SK-N-SH treated with all-trans-retinoic acid at 6 μM for 48 hours (cell line): ENCODE results near the gene CRYAA.

Experiments used
- ATAC-seq: fragments of 200-7000 bp; cut with Tn5 transposase; 3 replicates; pipeline ENCODE4 v1.9.1; 2020; ENCODE audit warnings: mild to moderate bottlenecking, moderate library complexity
- CSDC2 ChIP-seq: fragments of 250-450 bp; sonication (Bioruptor Pico); IDR thresholded peaks from 2 replicates; pipeline ENCODE4 v1.5.0; 2020; ENCODE audit warnings: mild to moderate bottlenecking, moderate library complexity
- GLIS3 ChIP-seq: fragments of 250-450 bp; sonication (Bioruptor Pico); IDR thresholded peaks from 2 replicates; pipeline ENCODE4 v1.5.0; 2020; ENCODE audit warnings: mild to moderate bottlenecking, moderate library complexity
- OSR1 ChIP-seq: fragments of 250-450 bp; sonication (Bioruptor Pico); IDR thresholded peaks from 2 replicates; pipeline ENCODE4 v1.8.0; 2022; ENCODE audit warnings: moderate library complexity, mild to moderate bottlenecking, inconsistent platforms
- RARB ChIP-seq: fragments of 250-450 bp; sonication (Bioruptor Pico); IDR thresholded peaks from 2 replicates; pipeline ENCODE4 v1.8.0; 2021; ENCODE audit warnings: mild to moderate bottlenecking, moderate library complexity
- TCF4 ChIP-seq: fragments of 250-450 bp; sonication (Bioruptor Pico); IDR thresholded peaks from 2 replicates; pipeline ENCODE4 v1.8.0; 2021; ENCODE audit warnings: mild to moderate bottlenecking, moderate library complexity, borderline replicate concordance
- ZC3H10 ChIP-seq: fragments of 250-450 bp; sonication (Bioruptor Pico); IDR thresholded peaks from 2 replicates; pipeline ENCODE4 v1.5.1; 2021; ENCODE audit warnings: mild to moderate bottlenecking, moderate library complexity
- ZFP3 ChIP-seq: fragments of 250-450 bp; sonication (Bioruptor Pico); IDR thresholded peaks from 2 replicates; pipeline ENCODE4 v1.5.0; 2020; ENCODE audit warnings: mild to moderate bottlenecking, moderate library complexity
- ZFP30 ChIP-seq: fragments of 450-650 bp; formaldehyde crosslinking; IDR thresholded peaks from 2 replicates; pipeline ENCODE4 v1.5.0; 2022; ENCODE audit warnings: mild to moderate bottlenecking, moderate library complexity
- ZNF70 ChIP-seq: fragments of 450-650 bp; formaldehyde crosslinking; IDR thresholded peaks from 2 replicates; pipeline ENCODE4 v1.5.0; 2020; ENCODE audit warnings: mild to moderate bottlenecking, moderate library complexity
- ZNF8 ChIP-seq: fragments of 450-650 bp; formaldehyde crosslinking; IDR thresholded peaks from 2 replicates; pipeline ENCODE4 v1.5.0; 2020; ENCODE audit warnings: mild to moderate bottlenecking, moderate library complexity
- TF ChIP-seq, protein P1 (sequence below): fragments of 250-450 bp; sonication (Bioruptor Pico); IDR thresholded peaks from 2 replicates; pipeline ENCODE4 v1.5.1; 2021; ENCODE audit warnings: mild to moderate bottlenecking, moderate library complexity
- TF ChIP-seq, protein P2 (sequence below): fragments of 250-450 bp; sonication (Bioruptor Pico); IDR thresholded peaks from 2 replicates; pipeline ENCODE4 v1.5.0; 2020; ENCODE audit warnings: mild to moderate bottlenecking, moderate library complexity
- TF ChIP-seq, protein P3 (sequence below): fragments of 250-450 bp; sonication (Bioruptor Pico); IDR thresholded peaks from 2 replicates; pipeline ENCODE4 v1.8.0; 2020; ENCODE audit warnings: mild to moderate bottlenecking, moderate library complexity, borderline replicate concordance
- TF ChIP-seq, protein P4 (sequence below): fragments of 250-450 bp; sonication (Bioruptor Pico); IDR thresholded peaks from 2 replicates; pipeline ENCODE4 v1.5.1; 2020; ENCODE audit warnings: low read depth, mild to moderate bottlenecking, moderate library complexity

Gene CRYAA

DNA sequence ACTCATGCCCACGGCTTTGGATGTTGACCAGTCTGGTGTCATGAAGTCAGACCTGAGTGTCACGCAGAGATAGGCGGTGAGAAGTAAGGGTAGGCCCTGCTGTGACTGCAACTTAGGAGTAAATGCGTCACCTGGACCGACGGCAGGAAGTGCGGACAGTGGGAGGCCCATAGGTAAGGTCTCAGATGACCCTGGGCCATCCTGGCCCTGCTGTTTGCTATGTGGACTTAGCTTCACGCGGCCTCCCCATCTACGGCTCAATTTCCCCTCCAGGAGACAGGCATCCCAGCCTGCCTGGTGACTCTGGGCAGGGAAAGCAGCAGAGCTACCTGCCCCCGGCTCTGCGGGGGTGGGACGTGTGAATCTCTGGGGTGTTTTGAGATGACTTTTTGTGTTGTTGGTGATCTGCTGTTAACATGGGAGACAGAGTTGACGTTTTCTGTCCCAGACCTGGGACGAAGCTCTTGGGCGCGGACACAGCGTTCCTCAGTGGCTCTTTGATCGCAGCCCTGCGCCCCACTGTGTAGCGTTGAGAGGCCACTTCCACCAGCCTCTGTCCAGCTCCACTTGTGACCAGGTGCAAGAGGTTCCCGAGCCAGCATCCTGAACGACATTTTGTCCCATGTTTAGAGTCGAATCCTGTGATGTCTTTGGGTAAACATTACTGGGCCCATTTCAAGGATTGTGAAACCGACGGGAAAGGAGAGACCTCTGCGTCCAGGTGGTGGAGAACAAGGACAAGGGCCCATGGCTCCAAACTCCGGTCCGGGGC lies 39.9 kb downstream of the CRYAA start:
- TF ChIP-seq, protein P1, sequence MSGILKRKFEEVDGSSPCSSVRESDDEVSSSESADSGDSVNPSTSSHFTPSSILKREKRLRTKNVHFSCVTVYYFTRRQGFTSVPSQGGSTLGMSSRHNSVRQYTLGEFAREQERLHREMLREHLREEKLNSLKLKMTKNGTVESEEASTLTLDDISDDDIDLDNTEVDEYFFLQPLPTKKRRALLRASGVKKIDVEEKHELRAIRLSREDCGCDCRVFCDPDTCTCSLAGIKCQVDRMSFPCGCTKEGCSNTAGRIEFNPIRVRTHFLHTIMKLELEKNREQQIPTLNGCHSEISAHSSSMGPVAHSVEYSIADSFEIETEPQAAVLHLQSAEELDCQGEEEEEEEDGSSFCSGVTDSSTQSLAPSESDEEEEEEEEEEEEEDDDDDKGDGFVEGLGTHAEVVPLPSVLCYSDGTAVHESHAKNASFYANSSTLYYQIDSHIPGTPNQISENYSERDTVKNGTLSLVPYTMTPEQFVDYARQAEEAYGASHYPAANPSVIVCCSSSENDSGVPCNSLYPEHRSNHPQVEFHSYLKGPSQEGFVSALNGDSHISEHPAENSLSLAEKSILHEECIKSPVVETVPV (CRISPR knock-in tag), result no peak
- TF ChIP-seq, protein P2, sequence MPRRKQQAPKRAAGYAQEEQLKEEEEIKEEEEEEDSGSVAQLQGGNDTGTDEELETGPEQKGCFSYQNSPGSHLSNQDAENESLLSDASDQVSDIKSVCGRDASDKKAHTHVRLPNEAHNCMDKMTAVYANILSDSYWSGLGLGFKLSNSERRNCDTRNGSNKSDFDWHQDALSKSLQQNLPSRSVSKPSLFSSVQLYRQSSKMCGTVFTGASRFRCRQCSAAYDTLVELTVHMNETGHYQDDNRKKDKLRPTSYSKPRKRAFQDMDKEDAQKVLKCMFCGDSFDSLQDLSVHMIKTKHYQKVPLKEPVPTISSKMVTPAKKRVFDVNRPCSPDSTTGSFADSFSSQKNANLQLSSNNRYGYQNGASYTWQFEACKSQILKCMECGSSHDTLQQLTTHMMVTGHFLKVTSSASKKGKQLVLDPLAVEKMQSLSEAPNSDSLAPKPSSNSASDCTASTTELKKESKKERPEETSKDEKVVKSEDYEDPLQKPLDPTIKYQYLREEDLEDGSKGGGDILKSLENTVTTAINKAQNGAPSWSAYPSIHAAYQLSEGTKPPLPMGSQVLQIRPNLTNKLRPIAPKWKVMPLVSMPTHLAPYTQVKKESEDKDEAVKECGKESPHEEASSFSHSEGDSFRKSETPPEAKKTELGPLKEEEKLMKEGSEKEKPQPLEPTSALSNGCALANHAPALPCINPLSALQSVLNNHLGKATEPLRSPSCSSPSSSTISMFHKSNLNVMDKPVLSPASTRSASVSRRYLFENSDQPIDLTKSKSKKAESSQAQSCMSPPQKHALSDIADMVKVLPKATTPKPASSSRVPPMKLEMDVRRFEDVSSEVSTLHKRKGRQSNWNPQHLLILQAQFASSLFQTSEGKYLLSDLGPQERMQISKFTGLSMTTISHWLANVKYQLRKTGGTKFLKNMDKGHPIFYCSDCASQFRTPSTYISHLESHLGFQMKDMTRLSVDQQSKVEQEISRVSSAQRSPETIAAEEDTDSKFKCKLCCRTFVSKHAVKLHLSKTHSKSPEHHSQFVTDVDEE (CRISPR knock-in tag), result no peak
- TF ChIP-seq OSR1 (CRISPR knock-in tag) (no peak), ZC3H10 (CRISPR knock-in tag) (no peak), ZNF8 (CRISPR knock-in tag) (no peak), TCF4 (CRISPR knock-in tag) (no peak), RARB (CRISPR knock-in tag) (no peak), ZFP30 (CRISPR knock-in tag) (no peak), CSDC2 (CRISPR knock-in tag) (no peak), ZNF70 (CRISPR knock-in tag) (no peak), ZFP3 (CRISPR knock-in tag) (no peak)
- TF ChIP-seq, protein P3, sequence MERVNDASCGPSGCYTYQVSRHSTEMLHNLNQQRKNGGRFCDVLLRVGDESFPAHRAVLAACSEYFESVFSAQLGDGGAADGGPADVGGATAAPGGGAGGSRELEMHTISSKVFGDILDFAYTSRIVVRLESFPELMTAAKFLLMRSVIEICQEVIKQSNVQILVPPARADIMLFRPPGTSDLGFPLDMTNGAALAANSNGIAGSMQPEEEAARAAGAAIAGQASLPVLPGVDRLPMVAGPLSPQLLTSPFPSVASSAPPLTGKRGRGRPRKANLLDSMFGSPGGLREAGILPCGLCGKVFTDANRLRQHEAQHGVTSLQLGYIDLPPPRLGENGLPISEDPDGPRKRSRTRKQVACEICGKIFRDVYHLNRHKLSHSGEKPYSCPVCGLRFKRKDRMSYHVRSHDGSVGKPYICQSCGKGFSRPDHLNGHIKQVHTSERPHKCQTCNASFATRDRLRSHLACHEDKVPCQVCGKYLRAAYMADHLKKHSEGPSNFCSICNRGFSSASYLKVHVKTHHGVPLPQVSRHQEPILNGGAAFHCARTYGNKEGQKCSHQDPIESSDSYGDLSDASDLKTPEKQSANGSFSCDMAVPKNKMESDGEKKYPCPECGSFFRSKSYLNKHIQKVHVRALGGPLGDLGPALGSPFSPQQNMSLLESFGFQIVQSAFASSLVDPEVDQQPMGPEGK (CRISPR knock-in tag), result no peak
- TF ChIP-seq, protein P4, sequence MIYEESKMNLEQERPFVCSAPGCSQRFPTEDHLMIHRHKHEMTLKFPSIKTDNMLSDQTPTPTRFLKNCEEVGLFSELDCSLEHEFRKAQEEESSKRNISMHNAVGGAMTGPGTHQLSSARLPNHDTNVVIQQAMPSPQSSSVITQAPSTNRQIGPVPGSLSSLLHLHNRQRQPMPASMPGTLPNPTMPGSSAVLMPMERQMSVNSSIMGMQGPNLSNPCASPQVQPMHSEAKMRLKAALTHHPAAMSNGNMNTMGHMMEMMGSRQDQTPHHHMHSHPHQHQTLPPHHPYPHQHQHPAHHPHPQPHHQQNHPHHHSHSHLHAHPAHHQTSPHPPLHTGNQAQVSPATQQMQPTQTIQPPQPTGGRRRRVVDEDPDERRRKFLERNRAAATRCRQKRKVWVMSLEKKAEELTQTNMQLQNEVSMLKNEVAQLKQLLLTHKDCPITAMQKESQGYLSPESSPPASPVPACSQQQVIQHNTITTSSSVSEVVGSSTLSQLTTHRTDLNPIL (CRISPR knock-in tag), result no peak
- ATAC-seq, result no peak

DNA sequence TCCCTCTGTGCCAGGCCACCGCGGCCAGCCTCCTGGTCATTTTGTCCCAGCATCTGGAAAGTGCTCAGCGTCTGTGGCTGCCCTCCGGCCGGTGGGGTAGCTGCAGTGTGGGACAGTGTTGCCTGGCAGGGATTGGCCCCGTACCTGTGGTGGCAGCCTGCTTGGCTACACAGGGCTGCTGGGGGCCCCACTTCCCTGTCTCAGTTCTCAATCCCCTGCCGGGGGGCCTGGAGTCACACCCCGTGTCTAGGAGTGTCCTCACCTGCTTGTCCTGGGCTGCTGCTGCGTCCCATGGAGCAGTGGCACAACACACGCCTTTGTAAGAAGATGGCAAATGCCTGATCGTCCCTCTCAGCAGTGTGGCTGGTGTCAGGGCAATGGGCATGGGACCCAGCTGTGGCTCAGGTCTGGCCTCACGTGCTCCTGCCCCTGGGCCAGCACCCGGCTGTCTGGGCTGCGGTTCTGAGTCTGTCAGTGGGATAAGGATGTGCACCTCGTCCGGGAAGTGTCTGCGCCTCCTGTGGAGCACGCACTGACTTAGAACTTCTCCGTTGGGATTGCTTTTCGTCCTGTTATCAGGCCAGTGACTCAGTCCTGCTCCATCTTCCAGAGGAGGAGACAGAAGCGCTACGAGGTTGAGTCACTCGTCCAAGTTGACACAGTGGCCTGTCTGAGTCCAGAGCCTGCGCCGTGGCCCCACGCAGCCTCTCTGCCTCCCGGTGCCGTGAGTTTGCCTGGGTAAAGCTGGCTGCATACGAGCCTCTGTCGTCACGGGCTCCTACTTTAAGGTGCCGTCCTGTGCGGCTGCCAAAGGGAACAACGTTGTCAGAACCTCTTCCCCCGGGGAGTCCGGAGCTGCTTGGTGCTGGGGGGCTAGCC lies 41.0 kb downstream of the CRYAA start:
- ATAC-seq, result peak; percentile 76
- TF ChIP-seq ZFP3 (CRISPR knock-in tag), result peak; percentile 37; the same call in 1 of the 2 replicates
- TF ChIP-seq, protein P3 (CRISPR knock-in tag), result no peak

DNA sequence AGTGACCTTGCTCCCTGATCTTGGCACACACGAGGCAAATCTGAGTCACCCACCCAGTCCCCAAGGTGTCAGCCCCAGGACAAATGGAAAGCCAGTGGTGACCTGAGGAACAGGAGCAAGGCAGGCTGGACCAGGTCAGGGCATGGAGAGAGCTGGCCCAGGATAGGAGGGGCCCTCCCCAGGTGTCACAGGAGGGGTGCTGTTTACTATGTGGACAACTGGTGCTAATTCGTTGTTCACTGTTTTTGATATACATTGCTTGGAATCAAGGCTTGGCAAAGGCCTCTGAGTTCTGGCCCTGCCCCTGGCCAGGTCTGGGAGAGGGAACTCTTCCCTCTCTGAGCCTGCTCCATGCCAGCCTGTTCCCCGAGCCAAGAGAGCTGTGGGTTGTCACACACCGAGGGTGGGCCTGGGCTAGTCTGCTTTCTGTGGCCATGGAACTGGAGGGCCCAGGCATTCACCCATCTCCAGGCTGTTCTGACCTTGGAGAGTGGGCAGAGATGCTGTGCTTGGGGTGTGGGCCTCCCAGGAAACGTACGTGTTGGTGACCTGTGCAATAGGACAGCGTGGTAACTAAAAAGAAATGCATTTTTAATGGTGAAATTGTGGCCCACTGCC lies 41.8 kb downstream of the CRYAA start:
- ATAC-seq, result no peak; the same call in 2 of the 3 replicates
- TF ChIP-seq ZFP3 (CRISPR knock-in tag) (no peak), GLIS3 (no peak), ZNF8 (CRISPR knock-in tag) (no peak)
- TF ChIP-seq, all 23 proteins: peak for 0
